ENCODE data around the gene PCSK1.

DNA sequence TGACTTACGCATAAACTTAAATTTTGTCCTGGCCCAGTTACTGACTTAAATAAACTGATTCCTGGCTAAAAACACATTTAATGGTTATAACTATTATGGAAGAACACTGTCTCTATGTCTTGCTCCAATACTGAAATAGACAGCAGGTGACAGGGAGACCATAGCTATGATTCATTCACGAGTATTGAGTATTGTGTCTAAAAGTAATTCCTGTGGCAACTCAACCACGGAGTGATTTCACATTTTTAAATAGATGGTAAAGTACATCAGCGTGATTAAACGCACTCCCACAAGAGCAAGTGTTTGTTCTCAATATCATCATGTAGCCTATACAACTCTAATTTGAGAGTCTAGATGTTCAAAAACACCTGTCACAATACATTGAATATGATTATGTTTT is 35.9 kb upstream of the PCSK1 start:
- no peak for TF ChIP-seq EZH2phosphoT487 (IDR thresholded peaks at IDR 0.05; ENCODE audit: insufficient read depth, low read depth)
- no peak for TF ChIP-seq EZH2 (IDR thresholded peaks at IDR 0.05; ENCODE audit: insufficient read depth, poor library complexity, severe bottlenecking)

Data from GM23248 (cell line).